Trophoblast cell (in vitro differentiated cells and primary cell): ENCODE measurements around the gene ZBTB43.
A peak's percentile ranks its signal among the peaks of the same experiment; 100 is the strongest.

Experiments
- DNase-seq, 2 donors: peaks; one replicate each; pipeline ENCODE4 v3.0.0-alpha.2; 2016
- H2AFZ ChIP-seq: 2 replicates; pipeline ENCODE4 v1.6.1; 2013; ENCODE audit warnings: low read length, moderate library complexity, mild to moderate bottlenecking; ENCODE audit not compliant: insufficient read depth, poor library complexity
- H2AK5ac ChIP-seq: 2 replicates; pipeline ENCODE4 v1.6.1; 2013; ENCODE audit warnings: mild to moderate bottlenecking, low read length
- H2BK120ac ChIP-seq: 2 replicates; pipeline ENCODE4 v1.6.1; 2013; ENCODE audit warnings: low read length, mild to moderate bottlenecking, moderate library complexity; ENCODE audit not compliant: insufficient read depth, poor library complexity
- H2BK12ac ChIP-seq: 2 replicates; pipeline ENCODE4 v1.6.1; 2013; ENCODE audit warnings: mild to moderate bottlenecking, low read length, moderate library complexity
- H2BK5ac ChIP-seq: 2 replicates; pipeline ENCODE4 v1.6.1; 2013; ENCODE audit warnings: low read length, low read depth, moderate library complexity, mild to moderate bottlenecking; ENCODE audit not compliant: poor library complexity
- H3K14ac ChIP-seq: 2 replicates; pipeline ENCODE4 v1.6.1; 2013; ENCODE audit warnings: mild to moderate bottlenecking, low read length
- H3K18ac ChIP-seq: 2 replicates; pipeline ENCODE4 v1.6.1; 2013; ENCODE audit warnings: mild to moderate bottlenecking, low read length
- H3K23ac ChIP-seq: 2 replicates; pipeline ENCODE4 v1.6.1; 2013; ENCODE audit warnings: low read length
- H3K27ac ChIP-seq: 2 replicates; pipeline ENCODE4 v1.5.1; 2013; ENCODE audit warnings: low read depth, mild to moderate bottlenecking, inconsistent platforms, low read length, moderate library complexity
- H3K27me3 ChIP-seq: 2 replicates; pipeline ENCODE4 v1.6.1; 2013; ENCODE audit warnings: inconsistent platforms, mild to moderate bottlenecking, low read length, moderate library complexity; ENCODE audit not compliant: insufficient read depth
- H3K36me3 ChIP-seq, 2 experiments: 1 replicate in 1 of 2; 2 replicates in 1 of 2; pipeline ENCODE4 v1.6.1; 2013; ENCODE audit warnings: low read length in 2 of 2, mild to moderate bottlenecking in 2 of 2, moderate library complexity in 1 of 2; ENCODE audit not compliant: insufficient read depth in 2 of 2, control insufficient read depth in 1 of 2
- H3K4ac ChIP-seq: 2 replicates; pipeline ENCODE4 v1.6.1; 2013; ENCODE audit warnings: low read depth, mild to moderate bottlenecking, low read length, moderate library complexity
- H3K4me1 ChIP-seq, 2 experiments: 1 replicate in 1 of 2; 2 replicates in 1 of 2; pipeline ENCODE4 v1.6.1; 2013; ENCODE audit warnings: low read length in 2 of 2, mild to moderate bottlenecking in 2 of 2, moderate library complexity in 1 of 2; ENCODE audit not compliant: insufficient read depth in 2 of 2, control insufficient read depth in 1 of 2
- H3K4me2 ChIP-seq: 2 replicates; pipeline ENCODE4 v1.6.1; 2013; ENCODE audit warnings: inconsistent platforms, mild to moderate bottlenecking, low read length, moderate library complexity
- H3K4me3 ChIP-seq: 2 replicates; pipeline ENCODE4 v1.5.1; 2013; ENCODE audit warnings: mild to moderate bottlenecking, low read depth, low read length, inconsistent platforms
- H3K79me1 ChIP-seq: one replicate; pipeline ENCODE4 v1.6.1; 2013; ENCODE audit warnings: low read length
- H3K79me2 ChIP-seq: 2 replicates; pipeline ENCODE4 v1.6.1; 2013; ENCODE audit warnings: low read length, mild to moderate bottlenecking; ENCODE audit not compliant: control insufficient read depth, insufficient read depth, poor library complexity
- H3K9ac ChIP-seq: 2 replicates; pipeline ENCODE4 v1.6.1; 2013; ENCODE audit warnings: mild to moderate bottlenecking, low read length
- H3K9me3 ChIP-seq: 2 replicates; pipeline ENCODE4 v1.6.1; 2013; ENCODE audit warnings: low read depth, mild to moderate bottlenecking, control low read depth, inconsistent platforms, low read length; ENCODE audit not compliant: insufficient read depth
- H4K12ac ChIP-seq: 2 replicates; pipeline ENCODE4 v1.6.1; 2013; ENCODE audit warnings: low read depth, mild to moderate bottlenecking, low read length, moderate library complexity
- H4K8ac ChIP-seq: 2 replicates; pipeline ENCODE4 v1.6.1; 2013; ENCODE audit warnings: low read depth, mild to moderate bottlenecking, low read length, moderate library complexity
- H4K91ac ChIP-seq: one replicate; pipeline ENCODE4 v1.6.1; 2013; ENCODE audit warnings: low read depth, mild to moderate bottlenecking, low read length, moderate library complexity
- WGBS: extraction: QIAGEN DNeasy Blood & Tissue Kit; methylation state at CpG from one replicate; pipeline ENCODE4 v1.1.7; 2013; ENCODE audit warnings: missing lambda C conversion rate; ENCODE audit not compliant: insufficient read length, insufficient coverage; ENCODE audit errors: extremely low coverage; 5-methylcytosine and 5-hydroxymethylcytosine counted together

Gene ZBTB43

GRCh38 chr9:126860757-126861466 lies 56.1 kb downstream of the ZBTB43 start:
- H3K9me3 ChIP-seq: no peaks in the 10 kb centered on the region
- H3K4me1 ChIP-seq: peaks cover 9 to 13% of the 10 kb centered on the region in 2 experiments
- peak; percentile 18 to 53 for DNase-seq
- H3K14ac ChIP-seq: peak overlapping the region; percentile 92
- peak overlapping the region; percentile 87 for H4K91ac ChIP-seq
- H4K12ac ChIP-seq: peak overlapping the region; percentile 45
- H3K4me2 ChIP-seq: peak overlapping the region; percentile 63
- peak overlapping the region; percentile 72 for H4K8ac ChIP-seq
- peak overlapping the region; percentile 43 for H3K4ac ChIP-seq
- no peak overlapping the region for H2BK12ac ChIP-seq
- H3K79me2 ChIP-seq: peaks cover 9% of the 10 kb centered on the region
- peak overlapping the region; percentile 66 for H2BK5ac ChIP-seq
- H3K27me3 ChIP-seq: no peaks in the 10 kb centered on the region
- peak overlapping the region; percentile 72 for H2BK120ac ChIP-seq
- WGBS: no CpG with 5 or more reads among the region's 71 CpGs
- H3K36me3 ChIP-seq: peaks cover 3 to 10% of the 10 kb centered on the region in 2 experiments
- peak overlapping the region; percentile 82 for H3K27ac ChIP-seq
- peak overlapping the region; percentile 83 for H3K18ac ChIP-seq
- H3K23ac ChIP-seq: no peak overlapping the region
- H2AK5ac ChIP-seq: peak overlapping the region; percentile 45
- peak overlapping the region; percentile 93 for H3K4me3 ChIP-seq
- peak overlapping the region; percentile 60 for H3K9ac ChIP-seq
- H3K79me1 ChIP-seq: peaks cover 11% of the 10 kb centered on the region
- peak overlapping the region; percentile 88 for H2AFZ ChIP-seq

- Histone ChIP-seq H3K79me1 (peaks cover 11% of the 10 kb centered on the region), H2BK5ac (no peak overlapping the region), H3K27ac (no peak overlapping the region), H3K23ac (no peak overlapping the region), H2AFZ (no peak overlapping the region), H2AK5ac (no peak overlapping the region), H3K27me3 (no peaks in the 10 kb centered on the region), H3K79me2 (peaks cover 11% of the 10 kb centered on the region), H2BK120ac (no peak overlapping the region), H4K8ac (no peak overlapping the region), H3K14ac (no peak overlapping the region), H3K9me3 (no peaks in the 10 kb centered on the region), H3K18ac (no peak overlapping the region), H3K4ac (peak overlapping the region; percentile 19), H3K4me1 (peaks cover 9 to 13% of the 10 kb centered on the region in 2 experiments), H4K12ac (no peak overlapping the region), H3K9ac (no peak overlapping the region), H4K91ac (peak overlapping the region; percentile 19), H3K4me3 (no peak overlapping the region), H2BK12ac (no peak overlapping the region), H3K36me3 (peaks cover 7 to 13% of the 10 kb centered on the region in 2 experiments), H3K4me2 (peak overlapping the region; percentile 63)
- peak in 1 of 2 donors; percentile 13 for DNase-seq
- WGBS: no CpG with 5 or more reads among the region's 3 CpGs
Measured at GRCh38 chr9:126861707-126862103, 56.9 kb downstream of the ZBTB43 start.

- Histone ChIP-seq H3K18ac (no peak overlapping the region), H3K9ac (no peak overlapping the region), H3K79me2 (peaks cover 11% of the 10 kb centered on the region), H3K9me3 (no peaks in the 10 kb centered on the region), H3K4me3 (no peak overlapping the region), H3K27ac (no peak overlapping the region), H3K23ac (no peak overlapping the region), H4K8ac (no peak overlapping the region), H3K4me2 (peak overlapping the region; percentile 63), H2AK5ac (no peak overlapping the region), H2AFZ (no peak overlapping the region), H2BK12ac (no peak overlapping the region), H3K4ac (peak overlapping the region; percentile 73), H3K14ac (no peak overlapping the region), H4K12ac (no peak overlapping the region), H2BK5ac (no peak overlapping the region), H2BK120ac (no peak overlapping the region), H4K91ac (peak overlapping the region; percentile 19), H3K36me3 (peaks cover 7 to 13% of the 10 kb centered on the region in 2 experiments), H3K4me1 (peaks cover 9 to 13% of the 10 kb centered on the region in 2 experiments), H3K27me3 (no peaks in the 10 kb centered on the region), H3K79me1 (peaks cover 11% of the 10 kb centered on the region)
- DNase-seq: peak in 1 of 2 donors; percentile 17
- no CpG with 5 or more reads among the region's 11 CpGs for WGBS
Measured at GRCh38 chr9:126862104-126862761, 57.4 kb downstream of the ZBTB43 start.

- Histone ChIP-seq H3K18ac (no peak overlapping the region), H4K8ac (no peak overlapping the region), H3K23ac (no peak overlapping the region), H2AFZ (no peak overlapping the region), H2AK5ac (no peak overlapping the region), H3K4ac (peak overlapping the region; percentile 58), H3K79me2 (peaks cover 13% of the 10 kb centered on the region), H3K4me3 (no peak overlapping the region), H4K12ac (no peak overlapping the region), H3K27me3 (no peaks in the 10 kb centered on the region), H3K9me3 (no peaks in the 10 kb centered on the region), H3K4me1 (peaks cover 9 to 13% of the 10 kb centered on the region in 2 experiments), H2BK12ac (no peak overlapping the region), H4K91ac (no peak overlapping the region), H3K36me3 (peaks cover 14 to 23% of the 10 kb centered on the region in 2 experiments), H2BK5ac (no peak overlapping the region), H3K9ac (no peak overlapping the region), H3K4me2 (no peak overlapping the region), H3K14ac (no peak overlapping the region), H3K79me1 (peaks cover 11% of the 10 kb centered on the region), H2BK120ac (no peak overlapping the region), H3K27ac (no peak overlapping the region)
- DNase-seq: no peak
- no CpG with 5 or more reads among the region's 2 CpGs for WGBS
Measured at GRCh38 chr9:126864771-126865170, 59.9 kb downstream of the ZBTB43 start.
